LNCaP clone FGC (cell line): ENCODE results near the gene OR10K1.

Source experiments
- DNase-seq: peaks from one replicate; pipeline ENCODE4 v3.0.0-alpha.2; 2011; ENCODE audit warnings: low read depth
- H3K4me3 ChIP-seq: 2 replicates; pipeline ENCODE4 v1.5.1; 2011; ENCODE audit warnings: mild to moderate bottlenecking, low read depth, low read length, control low read depth
- CTCF ChIP-seq: IDR thresholded peaks from 2 replicates; pipeline ENCODE4 v1.5.1; 2012; ENCODE audit warnings: mild to moderate bottlenecking; ENCODE audit not compliant: control insufficient read depth, insufficient read depth; ENCODE audit errors: extremely low read depth

Gene OR10K1

GRCh38 chr1:158516966-158517365 lies 55.3 kb downstream of the OR10K1 start:
- DNase-seq, result no peak
- TF ChIP-seq CTCF, result no peak
- H3K4me3 ChIP-seq, result no peak overlapping the region
